HepG2 (cell line): ENCODE data around the gene GPR152. TPM values are rescaled to one million over a fixed set of nuclear protein-coding genes. Genes with fewer than 3 reads are reported as not detected.

Source experiments
- BORCS8-MEF2B ChIP-seq: sonication (generic); formaldehyde crosslinking; IDR thresholded peaks from 2 replicates; pipeline ENCODE4 v1.8.0; 2022; ENCODE audit warnings: mild to moderate bottlenecking, missing genetic modification reagents
- CREB3 ChIP-seq: sonication (generic); formaldehyde crosslinking; IDR thresholded peaks from 2 replicates; pipeline ENCODE4 v1.5.0; 2020; ENCODE audit warnings: missing genetic modification reagents
- HDAC1 ChIP-seq: sonication (generic); formaldehyde crosslinking; IDR thresholded peaks from 2 replicates; pipeline ENCODE4 v1.5.1; 2020; ENCODE audit warnings: mild to moderate bottlenecking, missing genetic modification reagents
- HNF1B ChIP-seq: sonication (generic); formaldehyde crosslinking; IDR thresholded peaks from 2 replicates; pipeline ENCODE4 v1.5.1; 2020; ENCODE audit warnings: mild to moderate bottlenecking, moderate library complexity, missing genetic modification reagents
- IRF2 ChIP-seq: IDR thresholded peaks from 2 replicates; pipeline ENCODE4 v1.6.1; 2018; ENCODE audit warnings: missing genetic modification reagents, missing compliant biosample characterization
- KDM2A ChIP-seq: sonication (generic); formaldehyde crosslinking; IDR thresholded peaks from 2 replicates; pipeline ENCODE4 v1.4.0; 2020; ENCODE audit warnings: low read depth, missing genetic modification reagents, borderline replicate concordance
- KMT2B ChIP-seq: IDR thresholded peaks from 2 replicates; pipeline ENCODE4 v1.6.1; 2016; ENCODE audit warnings: missing genetic modification reagents, missing compliant biosample characterization
- MED1 ChIP-seq: sonication (generic); formaldehyde crosslinking; IDR thresholded peaks from 2 replicates; pipeline ENCODE4 v1.4.0; 2020; ENCODE audit warnings: missing genetic modification reagents
- MED13 ChIP-seq: sonication (generic); formaldehyde crosslinking; IDR thresholded peaks from 2 replicates; pipeline ENCODE4 v1.5.0; 2020; ENCODE audit warnings: missing genetic modification reagents
- MEF2D ChIP-seq: sonication (generic); formaldehyde crosslinking; IDR thresholded peaks from 2 replicates; pipeline ENCODE4 v1.5.1; 2020; ENCODE audit warnings: mild to moderate bottlenecking, missing genetic modification reagents
- MIXL1 ChIP-seq: IDR thresholded peaks from 2 replicates; pipeline ENCODE4 v1.6.1; 2016
- MTF2 ChIP-seq: sonication (generic); formaldehyde crosslinking; IDR thresholded peaks from 2 replicates; pipeline ENCODE4 v1.5.0; 2020; ENCODE audit warnings: missing genetic modification reagents, borderline replicate concordance
- SALL2 ChIP-seq: sonication (generic); formaldehyde crosslinking; IDR thresholded peaks from 2 replicates; pipeline ENCODE4 v1.8.1; 2023; ENCODE audit warnings: mild to moderate bottlenecking, missing genetic modification reagents, inconsistent platforms
- SIN3B ChIP-seq: fragments of 150-350 bp; IDR thresholded peaks from 2 replicates; pipeline ENCODE4 v1.6.1; 2014; ENCODE audit warnings: low read length
- SMAD1 ChIP-seq: sonication (generic); formaldehyde crosslinking; IDR thresholded peaks from 2 replicates; pipeline ENCODE4 v1.4.0; 2020; ENCODE audit warnings: missing genetic modification reagents, low read depth, mild to moderate bottlenecking, borderline replicate concordance
- SRF ChIP-seq: IDR thresholded peaks from 2 replicates; pipeline ENCODE4 v1.6.1; 2011; ENCODE audit warnings: mild to moderate bottlenecking, low read depth, low read length, moderate library complexity
- SRSF9 ChIP-seq: fragments of 200-400 bp; formaldehyde crosslinking; IDR thresholded peaks from 2 replicates; pipeline ENCODE4 v1.6.1; 2018; ENCODE audit warnings: borderline replicate concordance, mild to moderate bottlenecking, low read depth, low read length; ENCODE audit not compliant: insufficient read depth, poor library complexity, severe bottlenecking
- TBL1XR1 ChIP-seq: fragments of 150-350 bp; IDR thresholded peaks from 2 replicates; pipeline ENCODE4 v1.6.1; 2014; ENCODE audit warnings: borderline replicate concordance, low read length; ENCODE audit not compliant: partially characterized antibody
- WIZ ChIP-seq: sonication (generic); formaldehyde crosslinking; IDR thresholded peaks from 2 replicates; pipeline ENCODE4 v1.5.1; 2020; ENCODE audit warnings: mild to moderate bottlenecking, missing genetic modification reagents
- ZFP62 ChIP-seq: sonication (generic); formaldehyde crosslinking; IDR thresholded peaks from 2 replicates; pipeline ENCODE4 v1.4.0; 2020; ENCODE audit warnings: missing genetic modification reagents
- ZMAT3 ChIP-seq: sonication (generic); formaldehyde crosslinking; conservative IDR thresholded peaks from 2 replicates; pipeline ENCODE4 v1.7.0; 2021; ENCODE audit warnings: missing genetic modification reagents
- ZNF777 ChIP-seq: sonication (generic); formaldehyde crosslinking; IDR thresholded peaks from 2 replicates; pipeline ENCODE4 v1.4.0; 2020; ENCODE audit warnings: missing genetic modification reagents
- polyA plus RNA-seq, 8 experiments: library from polyadenylated mRNA; depleted of rRNA in 3 of 8; stranded (reverse) in 7 of 8; unstranded in 1 of 8; fragments of >200 nt; fragmentation: Illumina TruSeq in 4 of 8; extraction: Trizol in 4 of 8; gene quantifications; 2 replicates each; pipeline versions ENCODE4 v1.2.1 to v1.2.3, GENCODE V29; 2011 to 2016; ENCODE audit warnings: low read depth in 4 of 8, missing spikeins in 1 of 8, mixed read lengths in 1 of 8; ENCODE audit not compliant: insufficient read depth in 1 of 8
- total RNA-seq, 5 experiments: library from RNA; depleted of rRNA; stranded (reverse); fragments of >200 nt; fragmentation: Illumina TruSeq; extraction: Trizol; gene quantifications; 2 replicates each; pipeline ENCODE4 v1.2.3, GENCODE V29; 2016; ENCODE audit warnings: low read depth in 1 of 5
- TF ChIP-seq, protein P1 (sequence below): sonication (generic); formaldehyde crosslinking; IDR thresholded peaks from 2 replicates; pipeline ENCODE4 v1.5.0; 2020; ENCODE audit warnings: mild to moderate bottlenecking, missing genetic modification reagents
- TF ChIP-seq, protein P2 (sequence below): IDR thresholded peaks from 2 replicates; pipeline ENCODE4 v1.6.1; 2016; ENCODE audit warnings: missing genetic modification reagents, missing compliant biosample characterization

The GPR152 gene
- total and polyA plus RNA-seq, 2 of the 13 experiments (the other 11 are each of a cell fraction or from before 2014, with no cell fraction given), result not detected

GRCh38 chr11:67428052-67429001 is 24.2 kb downstream of the GPR152 start, which contains the start of gene RPS6KB2 (continued):
- TF ChIP-seq SALL2, result peak; percentile 93
- peak; percentile 15 for TF ChIP-seq HNF1B (CRISPR knock-in tag)
- TF ChIP-seq KMT2B (CRISPR knock-in tag), result peak; percentile 85
- TF ChIP-seq ZNF777 (CRISPR knock-in tag), result peak; percentile 62; the same call in 1 of the 2 replicates
- TF ChIP-seq MED1 (CRISPR knock-in tag), result peak; percentile 83
- TF ChIP-seq MIXL1 (CRISPR knock-in tag), result 0 out of 2 replicates have a peak, but pooled peaks have one; percentile 58
- TF ChIP-seq SRF, result peak; percentile 85
- TF ChIP-seq, protein P1, sequence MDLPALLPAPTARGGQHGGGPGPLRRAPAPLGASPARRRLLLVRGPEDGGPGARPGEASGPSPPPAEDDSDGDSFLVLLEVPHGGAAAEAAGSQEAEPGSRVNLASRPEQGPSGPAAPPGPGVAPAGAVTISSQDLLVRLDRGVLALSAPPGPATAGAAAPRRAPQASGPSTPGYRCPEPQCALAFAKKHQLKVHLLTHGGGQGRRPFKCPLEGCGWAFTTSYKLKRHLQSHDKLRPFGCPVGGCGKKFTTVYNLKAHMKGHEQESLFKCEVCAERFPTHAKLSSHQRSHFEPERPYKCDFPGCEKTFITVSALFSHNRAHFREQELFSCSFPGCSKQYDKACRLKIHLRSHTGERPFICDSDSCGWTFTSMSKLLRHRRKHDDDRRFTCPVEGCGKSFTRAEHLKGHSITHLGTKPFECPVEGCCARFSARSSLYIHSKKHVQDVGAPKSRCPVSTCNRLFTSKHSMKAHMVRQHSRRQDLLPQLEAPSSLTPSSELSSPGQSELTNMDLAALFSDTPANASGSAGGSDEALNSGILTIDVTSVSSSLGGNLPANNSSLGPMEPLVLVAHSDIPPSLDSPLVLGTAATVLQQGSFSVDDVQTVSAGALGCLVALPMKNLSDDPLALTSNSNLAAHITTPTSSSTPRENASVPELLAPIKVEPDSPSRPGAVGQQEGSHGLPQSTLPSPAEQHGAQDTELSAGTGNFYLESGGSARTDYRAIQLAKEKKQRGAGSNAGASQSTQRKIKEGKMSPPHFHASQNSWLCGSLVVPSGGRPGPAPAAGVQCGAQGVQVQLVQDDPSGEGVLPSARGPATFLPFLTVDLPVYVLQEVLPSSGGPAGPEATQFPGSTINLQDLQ (CRISPR knock-in tag), result no peak
- TF ChIP-seq SIN3B, result peak; percentile 87
- TF ChIP-seq ZMAT3 (CRISPR knock-in tag), result peak; percentile 56; the same call in 1 of the 2 replicates
- TF ChIP-seq IRF2 (CRISPR knock-in tag), result peak; percentile 98
- TF ChIP-seq HDAC1 (CRISPR knock-in tag), result peak; percentile 91
- TF ChIP-seq KDM2A (CRISPR knock-in tag), result peak; percentile 88
- no peak; the same call in 1 of the 2 replicates for TF ChIP-seq WIZ (CRISPR knock-in tag)
- TF ChIP-seq MTF2, result no peak
- peak; percentile 32 for TF ChIP-seq TBL1XR1
- TF ChIP-seq, protein P2, sequence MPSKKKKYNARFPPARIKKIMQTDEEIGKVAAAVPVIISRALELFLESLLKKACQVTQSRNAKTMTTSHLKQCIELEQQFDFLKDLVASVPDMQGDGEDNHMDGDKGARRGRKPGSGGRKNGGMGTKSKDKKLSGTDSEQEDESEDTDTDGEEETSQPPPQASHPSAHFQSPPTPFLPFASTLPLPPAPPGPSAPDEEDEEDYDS (CRISPR knock-in tag), result peak; percentile 61
- peak; percentile 50; the same call in 1 of the 2 replicates for TF ChIP-seq ZFP62 (CRISPR knock-in tag)
- TF ChIP-seq SRSF9, result no peak
- 0 out of 2 replicates have a peak, but pooled peaks have one; percentile 38 for TF ChIP-seq BORCS8-MEF2B (CRISPR knock-in tag)
- peak; percentile 66; the same call in 1 of the 2 replicates for TF ChIP-seq CREB3
- TF ChIP-seq SMAD1 (CRISPR knock-in tag), result peak; percentile 43; the same call in 1 of the 2 replicates
- TF ChIP-seq MEF2D (CRISPR knock-in tag), result peak; percentile 68; the same call in 1 of the 2 replicates
- peak; percentile 54; the same call in 1 of the 2 replicates for TF ChIP-seq MED13
